Epithelial cell of prostate (primary cell): Measurements from ENCODE around the gene CA5B.
"Not testable (repeated sequence)": the region's sequence is repeated elsewhere in the genome, so short reads cannot be mapped to it uniquely, and the experiment has no call there.

Experiments used
- DNase-seq: peaks from one replicate; pipeline ENCODE4 v3.0.0-alpha.2; 2011; ENCODE audit warnings: low read depth, low spot score
- H3K27ac ChIP-seq: fragments of 450-650 bp; 2 replicates; pipeline ENCODE4 v1.5.1; 2017; ENCODE audit warnings: mild to moderate bottlenecking

Gene CA5B

GRCh38 chrX:15812192-15812938 is 74.3 kb downstream of the CA5B start:
- no peak overlapping the region for H3K27ac ChIP-seq
- DNase-seq: no peak

GRCh38 chrX:15813416-15813815 is 75.3 kb downstream of the CA5B start:
- H3K27ac ChIP-seq: no peak overlapping the region
- no peak for DNase-seq

GRCh38 chrX:15814771-15815365 is 76.8 kb downstream of the CA5B start:
- H3K27ac ChIP-seq: no peak overlapping the region
- DNase-seq: no peak

GRCh38 chrX:15815779-15816437 is 77.8 kb downstream of the CA5B start:
- no peak for DNase-seq
- H3K27ac ChIP-seq: no peak overlapping the region

GRCh38 chrX:15816438-15816809 is 78.4 kb downstream of the CA5B start:
- no peak for DNase-seq
- no peak overlapping the region for H3K27ac ChIP-seq

- no peak overlapping the region for H3K27ac ChIP-seq
- DNase-seq: no peak
Observed at GRCh38 chrX:15816886-15817285, 78.8 kb downstream of the CA5B start.

- DNase-seq: no peak
- no peak overlapping the region for H3K27ac ChIP-seq
Observed at GRCh38 chrX:15820106-15821073, 82.3 kb downstream of the CA5B start.

- H3K27ac ChIP-seq: no peak overlapping the region
- DNase-seq: no peak
Observed at GRCh38 chrX:15822922-15823321, 84.9 kb downstream of the CA5B start.

- no peak overlapping the region for H3K27ac ChIP-seq
Observed at GRCh38 chrX:15825936-15826335, 87.9 kb downstream of the CA5B start.

GRCh38 chrX:15829217-15829616 is 91.1 kb downstream of the CA5B start:
- no peak for DNase-seq
- no peak overlapping the region for H3K27ac ChIP-seq

More at GRCh38 chrX:15825936-15826335, 87.9 kb downstream of the CA5B start:
- no peak for DNase-seq

- H3K27ac ChIP-seq, DNase-seq: not testable (repeated sequence)
Observed at GRCh38 chrX:15831347-15831746, 93.3 kb downstream of the CA5B start.

- no peak overlapping the region for H3K27ac ChIP-seq
- DNase-seq: no peak
Observed at GRCh38 chrX:15834053-15834452, 96.0 kb downstream of the CA5B start.

GRCh38 chrX:15834827-15835595 is 96.9 kb downstream of the CA5B start:
- no peak for DNase-seq
- no peak overlapping the region for H3K27ac ChIP-seq
